ENCODE data around the gene FEM1C. TPM values are rescaled to one million over a fixed set of nuclear protein-coding genes. Genes with fewer than 3 reads are reported as not detected.
A peak's percentile ranks its signal among the peaks of the same experiment; 100 is the strongest.

FEM1C gene
- total and polyA plus RNA-seq, 12 donors = 4.5 to 15.5 (median 11.9) TPM

DNA sequence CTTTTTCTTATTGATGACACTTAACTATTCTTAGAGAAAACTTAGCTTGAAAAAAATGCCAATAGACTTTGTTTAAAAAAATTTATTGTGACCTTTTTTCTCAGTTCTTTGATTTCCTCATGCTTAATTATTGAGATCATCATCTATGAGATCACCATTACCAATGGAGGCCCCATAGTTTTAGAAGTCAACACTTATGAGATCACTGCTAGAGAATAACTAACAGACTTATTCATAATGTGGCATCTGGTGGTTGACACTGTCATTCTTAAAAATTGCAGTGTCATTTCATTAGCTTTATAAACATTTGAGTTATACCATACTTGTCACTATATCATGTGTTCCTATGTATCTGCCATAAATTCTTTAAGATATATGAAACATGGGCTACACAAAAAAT lies 14.9 kb upstream of the FEM1C start:
- Histone ChIP-seq H3K9me3 (replicated peaks in 1 of 3) (no peaks in the 10 kb centered on the region), H3K4me1 (replicated peaks in 1 of 2) (no peaks in the 10 kb centered on the region), H3K36me3 (replicated peaks in 1 of 2) (no peaks in the 10 kb centered on the region), H3K4me3 (no peak overlapping the region), H3K27me3 (no peaks in the 10 kb centered on the region), H3K27ac (no peak overlapping the region)
- TF ChIP-seq, protein P1, sequence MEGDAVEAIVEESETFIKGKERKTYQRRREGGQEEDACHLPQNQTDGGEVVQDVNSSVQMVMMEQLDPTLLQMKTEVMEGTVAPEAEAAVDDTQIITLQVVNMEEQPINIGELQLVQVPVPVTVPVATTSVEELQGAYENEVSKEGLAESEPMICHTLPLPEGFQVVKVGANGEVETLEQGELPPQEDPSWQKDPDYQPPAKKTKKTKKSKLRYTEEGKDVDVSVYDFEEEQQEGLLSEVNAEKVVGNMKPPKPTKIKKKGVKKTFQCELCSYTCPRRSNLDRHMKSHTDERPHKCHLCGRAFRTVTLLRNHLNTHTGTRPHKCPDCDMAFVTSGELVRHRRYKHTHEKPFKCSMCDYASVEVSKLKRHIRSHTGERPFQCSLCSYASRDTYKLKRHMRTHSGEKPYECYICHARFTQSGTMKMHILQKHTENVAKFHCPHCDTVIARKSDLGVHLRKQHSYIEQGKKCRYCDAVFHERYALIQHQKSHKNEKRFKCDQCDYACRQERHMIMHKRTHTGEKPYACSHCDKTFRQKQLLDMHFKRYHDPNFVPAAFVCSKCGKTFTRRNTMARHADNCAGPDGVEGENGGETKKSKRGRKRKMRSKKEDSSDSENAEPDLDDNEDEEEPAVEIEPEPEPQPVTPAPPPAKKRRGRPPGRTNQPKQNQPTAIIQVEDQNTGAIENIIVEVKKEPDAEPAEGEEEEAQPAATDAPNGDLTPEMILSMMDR (IDR thresholded peaks at IDR 0.05) = no peak
- no peak for TF ChIP-seq POLR2A (IDR thresholded peaks at IDR 0.05)
- intact Hi-C loops (cut with DNase I) = loop anchor here in 1 of 2 donors (5.0 kb wide), 1 partner anchor 392 kb away; the partner anchor contains the start of gene TRIM36
- no peak for DNase-seq

- Histone ChIP-seq H3K9me3 (replicated peaks in 1 of 3) (no peaks in the 10 kb centered on the region), H3K4me3 (no peak overlapping the region), H3K27me3 (no peaks in the 10 kb centered on the region), H3K36me3 (replicated peaks in 1 of 2) (no peaks in the 10 kb centered on the region), H3K27ac (peak overlapping the region in 1 of 5 donors; percentile 21), H3K4me1 (replicated peaks in 1 of 2) (no peaks in the 10 kb centered on the region)
- 60 to 69% (median 64%) methylated on average over 4 of the region's 4 CpGs for WGBS, 4 donors
- no peak for TF ChIP-seq POLR2A (IDR thresholded peaks at IDR 0.05)
- TF ChIP-seq, protein P1 (IDR thresholded peaks at IDR 0.05) = no peak
- intact Hi-C loops (cut with DNase I) = loop anchor here in 1 of 2 donors (5.0 kb wide), 1 partner anchor 391 kb away; the partner anchor contains the start of gene TRIM36
- no peak for DNase-seq
Measured at GRCh38 chr5:115558388-115558956, 13.9 kb upstream of the FEM1C start.

DNA sequence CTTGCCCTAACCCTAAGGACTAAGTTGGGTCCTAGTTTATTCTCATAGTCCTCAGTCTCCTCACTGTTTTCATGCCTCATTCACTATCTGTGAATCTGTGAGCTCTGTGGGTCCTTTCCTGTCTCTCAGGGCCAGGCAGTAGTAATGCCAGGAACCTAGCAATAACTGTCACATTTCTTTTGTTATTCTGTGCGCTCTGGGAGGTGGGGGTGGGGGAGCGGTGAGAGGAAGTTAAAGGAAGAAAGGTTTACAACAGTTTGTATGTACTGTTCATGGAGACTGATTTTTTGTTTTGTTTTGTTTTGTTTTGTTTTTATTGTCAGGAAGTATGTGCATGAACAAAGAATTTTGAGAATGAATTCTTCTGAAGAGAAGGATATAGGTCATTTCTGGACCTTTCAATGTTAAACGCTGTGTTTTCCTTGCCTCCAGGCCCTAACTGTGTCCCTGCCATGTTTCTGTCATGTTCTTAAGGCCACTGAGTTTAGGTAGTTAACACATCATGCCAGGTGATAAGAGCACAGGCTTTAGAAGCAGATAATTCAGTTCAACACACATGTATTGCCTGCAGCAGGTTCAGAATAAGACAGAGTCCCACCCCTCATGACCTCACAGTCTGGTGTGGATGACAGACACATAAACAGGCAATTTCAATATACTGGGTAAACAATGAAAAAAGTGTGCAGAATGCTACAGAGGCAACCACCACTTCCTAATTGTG lies 13.3 kb upstream of the FEM1C start:
- Histone ChIP-seq H3K27ac (peak overlapping the region in 1 of 5 donors; percentile 21), H3K36me3 (replicated peaks in 1 of 2) (no peaks in the 10 kb centered on the region), H3K9me3 (replicated peaks in 1 of 3) (no peaks in the 10 kb centered on the region), H3K4me3 (no peak overlapping the region), H3K27me3 (no peaks in the 10 kb centered on the region), H3K4me1 (replicated peaks in 1 of 2) (no peaks in the 10 kb centered on the region)
- intact Hi-C loops (cut with DNase I) = loop anchor here in 1 of 2 donors (5.0 kb wide), 1 partner anchor 391 kb away; the partner anchor contains the start of gene TRIM36
- DNase-seq = no peak
- WGBS, 4 donors = 50 to 60% (median 57%) methylated on average over 3 of the region's 3 CpGs
- no peak for TF ChIP-seq POLR2A (IDR thresholded peaks at IDR 0.05)
- TF ChIP-seq, protein P1 (IDR thresholded peaks at IDR 0.05) = no peak

GRCh38 chr5:115556276-115556675 lies 11.7 kb upstream of the FEM1C start:
- no peaks in the 10 kb centered on the region for H3K27me3 ChIP-seq
- H3K36me3 ChIP-seq (replicated peaks in 1 of 2) = no peaks in the 10 kb centered on the region
- no peak for DNase-seq
- H3K9me3 ChIP-seq (replicated peaks in 1 of 3) = no peaks in the 10 kb centered on the region
- no peaks in the 10 kb centered on the region for H3K4me1 ChIP-seq (replicated peaks in 1 of 2)
- intact Hi-C loops (cut with DNase I) = loop anchor here in 1 of 2 donors (5.0 kb wide), 1 partner anchor 389 kb away; the partner anchor contains the start of gene TRIM36
- no peak overlapping the region for H3K27ac ChIP-seq
- 93 to 100% (median 97%) methylated on average over 2 of the region's 2 CpGs for WGBS, 4 donors
- TF ChIP-seq, protein P1 (IDR thresholded peaks at IDR 0.05) = no peak
- no peak for TF ChIP-seq POLR2A (IDR thresholded peaks at IDR 0.05)
- no peak overlapping the region for H3K4me3 ChIP-seq
